HG02973 (cell line): ENCODE results near the gene SIK3.
"Not testable (repeated sequence)": the region's sequence is repeated elsewhere in the genome, so short reads cannot be mapped to it uniquely, and the experiment has no call there.

Source experiments
- ATAC-seq: cut with Tn5 transposase; IDR thresholded peaks from one replicate; pipeline ENCODE4 v1.9.1; 2021; ENCODE audit warnings: moderate library complexity; ENCODE audit not compliant: unreplicated experiment

SIK3 gene

GRCh38 chr11:116808262-116809175, 289.7 kb downstream of the SIK3 start:
- no peak for ATAC-seq

- no peak for ATAC-seq
Measured at GRCh38 chr11:116807601-116808261, 290.5 kb downstream of the SIK3 start.

GRCh38 chr11:116804001-116804400, 294.2 kb downstream of the SIK3 start:
- ATAC-seq: no peak

- not testable (repeated sequence) for ATAC-seq
Measured at GRCh38 chr11:116801662-116802061, 296.6 kb downstream of the SIK3 start.

DNA sequence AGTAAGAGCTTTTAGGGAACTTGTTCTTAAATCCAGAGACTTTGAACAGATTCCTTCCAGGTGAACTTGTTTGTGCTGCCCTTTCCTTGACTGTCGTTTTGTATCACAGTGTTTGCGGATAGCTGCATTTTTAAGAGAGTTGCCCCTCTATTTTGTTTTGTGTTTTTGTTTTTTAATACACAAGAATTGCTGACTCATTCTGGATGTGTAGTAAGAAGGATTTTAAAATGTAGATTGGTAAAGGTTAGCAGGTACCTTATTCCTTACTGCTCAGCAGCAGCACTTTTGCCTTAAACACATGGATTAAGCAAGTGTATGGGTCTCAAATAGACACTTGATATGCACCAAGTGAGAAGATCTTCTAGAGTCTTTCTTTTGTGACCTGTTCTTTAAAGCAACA, 297.6 kb downstream of the SIK3 start:
- ATAC-seq: no peak

DNA sequence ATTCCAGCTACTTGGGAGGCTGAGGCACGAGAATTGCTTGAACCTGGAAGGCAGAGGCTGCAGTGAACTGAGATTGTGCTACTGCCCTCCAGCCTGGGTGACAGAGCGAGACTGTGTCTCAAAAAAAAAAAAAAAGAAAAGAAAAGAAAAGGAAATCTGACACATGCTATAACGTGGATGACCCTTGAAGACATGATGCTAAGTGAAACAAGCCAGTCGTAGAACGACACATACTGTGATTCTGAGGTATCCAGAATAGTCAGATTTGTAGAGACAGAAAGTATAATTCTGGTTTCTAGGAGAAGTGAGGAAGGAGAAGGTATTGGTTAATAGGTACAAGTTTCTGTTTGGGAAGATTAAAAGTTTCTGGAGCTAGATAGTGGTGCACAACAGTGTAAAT, 299.9 kb downstream of the SIK3 start:
- no peak for ATAC-seq

GRCh38 chr11:116797816-116798215, 300.4 kb downstream of the SIK3 start:
- ATAC-seq: no peak

GRCh38 chr11:116796548-116796947, 301.7 kb downstream of the SIK3 start:
- no peak for ATAC-seq

GRCh38 chr11:116794851-116795250, 303.4 kb downstream of the SIK3 start:
- ATAC-seq: no peak

DNA sequence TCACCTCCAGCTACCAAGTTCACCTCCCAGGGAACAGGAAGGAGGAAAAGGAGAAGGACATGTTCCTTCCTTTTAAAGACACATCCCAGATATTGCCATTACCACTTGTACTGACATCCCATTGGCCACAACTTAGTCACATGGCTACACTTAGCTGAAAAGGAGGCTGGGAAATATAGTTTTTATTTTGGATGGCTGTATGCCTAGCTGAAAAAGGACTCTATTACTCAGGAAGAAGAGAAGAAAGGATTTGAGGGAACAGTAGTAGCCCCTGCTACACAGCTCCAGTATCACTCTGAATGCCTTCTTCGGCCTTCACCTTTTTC, 304.5 kb downstream of the SIK3 start:
- ATAC-seq: no peak
